ENCODE measurements around the gene NDRG2.
"Not testable (repeated sequence)": the region's sequence is repeated elsewhere in the genome, so short reads cannot be mapped to it uniquely, and the experiment has no call there.

NDRG2 gene

GRCh38 chr14:21055432-21056117 lies 30.7 kb upstream of the NDRG2 start:
- DNase-seq = no peak

DNA sequence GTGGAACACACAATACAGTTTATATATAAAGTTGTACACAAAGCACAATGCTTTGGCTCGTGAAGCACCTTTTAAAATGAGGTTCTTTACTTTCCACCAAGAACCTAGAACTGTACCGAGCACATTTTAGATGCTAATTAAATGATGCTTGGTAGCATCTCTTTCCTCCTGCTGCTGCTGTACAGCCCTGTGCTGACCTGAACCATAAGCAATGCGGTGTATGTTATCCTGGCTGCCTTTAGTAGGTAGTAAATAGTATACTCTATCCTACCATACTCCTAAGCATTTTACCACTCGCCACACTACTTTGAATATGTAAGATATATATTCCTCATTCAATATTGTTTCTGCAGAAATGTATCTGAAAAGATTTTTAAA lies 29.9 kb upstream of the NDRG2 start:
- DNase-seq = no peak

DNA sequence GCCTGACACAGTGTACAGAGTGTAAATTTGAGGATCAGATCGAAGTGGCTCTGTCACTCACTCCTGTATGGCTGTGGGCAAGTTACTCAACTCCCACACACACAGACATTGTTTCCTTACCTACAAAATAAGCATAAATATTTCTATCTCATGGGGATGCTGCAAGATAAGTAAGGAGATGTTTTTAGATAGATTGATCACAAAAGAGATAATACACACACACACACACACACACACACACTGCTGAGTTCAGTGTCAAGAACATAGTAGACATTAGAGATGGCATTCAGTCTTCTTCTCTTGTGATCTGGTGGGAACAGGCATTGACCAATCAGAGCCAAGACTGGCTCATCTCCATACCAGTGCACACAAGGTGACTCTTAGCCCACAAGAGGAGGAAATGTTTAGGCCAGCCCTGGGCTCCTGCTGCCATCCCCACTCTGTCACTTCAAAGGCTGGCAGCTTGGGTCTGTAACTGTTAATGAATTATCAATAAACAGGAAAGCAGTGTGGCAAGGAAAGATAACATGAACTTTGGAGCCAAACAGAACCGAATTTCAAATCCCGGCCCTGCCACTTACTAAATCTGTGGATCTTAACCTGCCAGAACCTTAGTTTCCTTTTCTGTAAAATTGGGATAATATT lies 29.4 kb upstream of the NDRG2 start:
- DNase-seq = no peak

DNA sequence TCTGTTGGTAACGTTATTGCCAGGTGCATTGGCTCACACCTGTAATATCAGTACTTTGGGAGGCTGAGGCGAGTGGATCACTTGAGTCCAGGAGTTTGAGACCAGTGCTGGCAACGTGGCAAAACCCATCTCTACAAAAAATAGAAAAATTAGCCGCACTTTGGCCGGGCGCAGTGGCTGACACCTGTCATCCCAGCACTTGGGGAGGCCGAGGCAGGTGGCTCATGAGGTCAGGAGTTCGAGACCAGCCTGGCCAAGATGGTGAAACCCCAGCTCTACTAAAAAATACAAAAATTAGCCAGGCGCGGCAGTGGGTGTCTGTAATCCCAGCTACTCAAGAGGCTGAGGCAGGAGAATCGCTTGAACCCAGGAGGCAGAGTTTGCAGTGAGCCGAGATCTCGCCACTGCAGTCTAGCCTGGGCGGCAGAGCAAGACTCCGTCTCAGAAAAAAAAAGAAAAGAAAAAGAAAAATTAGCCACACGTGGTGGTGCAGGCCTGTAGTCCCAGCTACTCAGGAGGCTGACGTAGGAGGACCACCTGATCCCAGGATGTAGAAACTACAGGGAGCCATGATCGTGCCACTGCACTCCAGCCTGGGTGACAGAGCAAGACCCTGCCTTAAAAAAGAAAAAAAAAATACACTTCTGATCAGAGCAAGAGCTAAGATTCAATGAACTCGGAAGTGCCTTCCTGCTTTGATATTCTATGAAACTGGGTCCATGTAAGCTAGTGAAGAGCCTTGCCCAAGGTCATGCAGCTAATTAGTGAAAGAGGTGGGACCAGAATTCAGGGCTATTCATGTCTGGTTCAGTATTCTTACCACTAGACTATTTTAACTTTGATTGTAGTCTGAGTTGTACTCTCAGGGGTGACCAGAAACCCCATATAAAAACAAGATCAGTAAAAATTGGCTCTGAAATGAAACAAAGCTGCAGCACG lies 28.6 kb upstream of the NDRG2 start:
- no peak for DNase-seq

DNA sequence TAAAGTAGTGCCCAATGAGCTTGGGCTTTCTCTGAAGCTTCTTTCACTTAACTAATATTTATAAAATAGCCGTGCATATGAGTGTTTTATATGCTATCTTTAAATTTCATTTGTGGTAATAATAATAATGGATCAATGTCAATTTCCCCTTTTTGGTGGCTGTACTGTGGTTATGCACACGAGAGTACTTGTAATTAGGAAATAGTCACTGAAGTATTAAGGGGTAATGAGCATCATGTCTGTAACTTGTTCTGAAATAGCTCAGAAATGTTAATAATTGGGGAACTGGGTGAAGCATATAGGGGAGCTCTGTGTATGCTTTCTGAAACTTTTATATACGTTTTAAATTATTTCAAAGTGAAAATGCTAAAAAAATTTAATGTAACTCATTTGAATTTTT lies 25.7 kb upstream of the NDRG2 start:
- no peak for DNase-seq

- no peak for DNase-seq
These were observed 24.4 kb upstream of the NDRG2 start for GRCh38 chr14:21049271-21049673.

DNA sequence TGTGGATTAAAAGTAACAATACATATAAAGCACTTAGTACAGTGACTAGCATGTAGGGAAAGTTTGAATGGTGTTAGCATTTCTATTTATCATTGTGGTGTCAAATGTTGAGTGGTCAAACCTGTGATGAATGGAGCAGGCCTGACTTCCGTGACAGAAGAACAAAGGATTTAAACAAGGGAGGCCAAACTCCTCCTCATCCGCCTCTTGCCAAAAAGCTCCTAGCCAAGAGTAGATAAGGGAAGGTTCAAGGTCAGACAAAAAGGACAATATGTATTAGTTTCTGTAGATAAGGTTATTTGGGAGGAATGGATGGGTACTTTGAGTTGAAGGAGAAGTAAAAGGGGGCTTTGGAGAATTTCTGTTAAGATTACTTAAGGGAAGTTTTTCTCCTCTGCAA lies 23.8 kb upstream of the NDRG2 start:
- DNase-seq = no peak

GRCh38 chr14:21047378-21047781 lies 22.5 kb upstream of the NDRG2 start:
- DNase-seq = no peak

DNA sequence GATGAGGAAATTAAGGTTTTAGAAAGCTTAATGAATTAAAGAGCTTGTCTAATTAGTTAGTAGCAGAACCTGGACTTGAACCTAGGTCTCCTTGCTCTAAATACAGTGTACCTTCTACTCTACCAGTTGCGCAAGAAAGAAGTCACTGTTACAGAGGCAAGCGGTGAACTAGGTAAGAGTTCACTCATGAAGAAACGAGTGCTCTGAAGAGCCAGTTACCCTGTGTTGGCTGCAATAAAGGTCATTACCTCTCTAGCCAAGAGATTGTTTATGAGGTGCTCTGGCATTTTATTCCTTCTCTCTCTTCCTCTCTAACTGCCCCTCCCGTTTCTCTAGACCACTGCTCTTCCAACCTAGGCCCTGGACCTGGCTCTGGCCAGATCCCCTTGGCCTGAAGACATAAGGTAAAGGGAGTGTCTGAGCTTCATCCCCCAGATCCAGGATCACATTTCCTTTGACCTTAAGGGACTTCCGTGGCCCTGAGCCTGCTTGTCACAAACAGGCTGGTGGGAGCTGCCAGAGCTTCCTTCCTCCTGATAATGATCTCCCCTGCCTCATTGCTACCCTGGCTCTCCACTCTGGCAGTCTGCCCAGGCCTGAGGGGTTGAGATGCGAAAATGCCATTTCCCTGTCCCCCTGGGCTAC lies 19.2 kb upstream of the NDRG2 start:
- peak; percentile 28 for DNase-seq

DNA sequence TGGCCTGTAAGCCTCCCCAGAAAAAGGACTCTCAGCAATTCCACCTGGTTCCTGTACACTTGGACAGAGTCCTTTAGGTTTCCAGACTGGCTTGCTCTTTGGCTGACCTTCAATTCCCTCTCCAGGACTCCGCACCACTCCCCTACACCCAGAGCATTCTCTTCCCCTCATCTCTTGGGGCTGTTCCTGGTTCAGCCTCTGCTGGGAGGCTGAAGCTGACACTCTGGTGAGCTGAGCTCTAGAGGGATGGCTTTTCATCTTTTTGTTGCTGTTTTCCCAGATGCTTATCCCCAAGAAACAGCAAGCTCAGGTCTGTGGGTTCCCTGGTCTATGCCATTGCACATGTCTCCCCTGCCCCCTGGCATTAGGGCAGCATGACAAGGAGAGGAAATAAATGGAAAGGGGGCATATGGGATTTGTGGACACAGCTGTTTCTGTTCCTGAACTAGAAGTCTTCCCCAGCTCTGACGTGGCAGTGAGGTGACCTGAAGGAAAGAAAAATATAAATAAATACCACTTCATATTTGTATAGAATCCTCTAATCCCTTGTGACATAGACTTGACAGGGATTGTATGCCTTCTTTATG lies 18.6 kb upstream of the NDRG2 start:
- no peak for DNase-seq

DNA sequence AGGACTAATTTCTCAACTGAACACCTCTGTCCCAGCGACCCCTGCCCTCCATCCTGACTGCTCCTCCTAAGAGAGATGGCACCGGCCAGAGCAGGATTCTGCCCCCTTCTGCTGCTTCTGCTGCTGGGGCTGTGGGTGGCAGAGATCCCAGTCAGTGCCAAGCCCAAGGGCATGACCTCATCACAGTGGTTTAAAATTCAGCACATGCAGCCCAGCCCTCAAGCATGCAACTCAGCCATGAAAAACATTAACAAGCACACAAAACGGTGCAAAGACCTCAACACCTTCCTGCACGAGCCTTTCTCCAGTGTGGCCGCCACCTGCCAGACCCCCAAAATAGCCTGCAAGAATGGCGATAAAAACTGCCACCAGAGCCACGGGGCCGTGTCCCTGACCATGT lies 18.1 kb upstream of the NDRG2 start:
- no peak for DNase-seq

- no peak for DNase-seq
These were observed 17.0 kb upstream of the NDRG2 start, which contains the start of gene RNASE7 for GRCh38 chr14:21041676-21042433. Gene RNASE7 (plus strand): TSS chr14:21042362. CDS start chr14:21042993, 631 bp downstream.

GRCh38 chr14:21040941-21041340 lies 16.1 kb upstream of the NDRG2 start:
- DNase-seq = not testable (repeated sequence)

- no peak for DNase-seq
These were observed 15.6 kb upstream of the NDRG2 start for GRCh38 chr14:21040370-21040925.

DNA sequence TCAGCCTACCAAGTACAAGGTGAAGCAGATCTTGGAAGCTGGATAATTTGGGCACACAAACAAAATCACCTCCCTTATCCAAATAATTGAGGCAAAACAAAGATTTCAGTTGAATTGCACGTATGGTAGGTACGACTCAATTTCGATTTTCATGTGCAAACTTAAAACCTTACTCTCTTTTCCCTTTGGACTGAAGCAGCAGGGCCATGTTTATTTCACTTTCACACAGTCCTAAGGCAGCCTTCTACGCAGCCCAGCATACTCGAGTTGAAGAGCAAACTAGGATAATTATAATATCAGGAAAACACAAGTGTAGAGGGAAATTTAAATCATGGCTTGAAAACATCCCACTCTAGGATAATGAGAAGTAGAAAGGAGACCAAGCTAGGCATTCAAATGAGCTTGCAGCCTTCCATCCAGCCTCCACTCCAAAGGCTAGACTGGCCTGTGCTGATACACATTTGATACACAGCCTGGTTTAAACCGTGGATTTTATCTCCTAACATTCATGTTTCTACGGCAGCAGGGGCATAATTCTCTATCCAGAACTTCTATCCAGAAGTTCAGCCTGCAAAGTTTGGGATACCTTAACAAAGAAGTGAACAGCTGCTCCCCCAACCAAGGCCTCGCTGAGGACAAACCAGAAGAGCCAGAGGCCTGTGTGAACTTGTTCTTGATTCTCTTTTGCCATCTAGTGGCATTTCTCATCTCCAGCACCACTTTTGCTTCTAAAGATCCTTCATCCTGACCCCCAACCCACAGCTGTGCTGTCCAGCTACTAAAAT lies 14.9 kb upstream of the NDRG2 start:
- peak; percentile 29 for DNase-seq

DNA sequence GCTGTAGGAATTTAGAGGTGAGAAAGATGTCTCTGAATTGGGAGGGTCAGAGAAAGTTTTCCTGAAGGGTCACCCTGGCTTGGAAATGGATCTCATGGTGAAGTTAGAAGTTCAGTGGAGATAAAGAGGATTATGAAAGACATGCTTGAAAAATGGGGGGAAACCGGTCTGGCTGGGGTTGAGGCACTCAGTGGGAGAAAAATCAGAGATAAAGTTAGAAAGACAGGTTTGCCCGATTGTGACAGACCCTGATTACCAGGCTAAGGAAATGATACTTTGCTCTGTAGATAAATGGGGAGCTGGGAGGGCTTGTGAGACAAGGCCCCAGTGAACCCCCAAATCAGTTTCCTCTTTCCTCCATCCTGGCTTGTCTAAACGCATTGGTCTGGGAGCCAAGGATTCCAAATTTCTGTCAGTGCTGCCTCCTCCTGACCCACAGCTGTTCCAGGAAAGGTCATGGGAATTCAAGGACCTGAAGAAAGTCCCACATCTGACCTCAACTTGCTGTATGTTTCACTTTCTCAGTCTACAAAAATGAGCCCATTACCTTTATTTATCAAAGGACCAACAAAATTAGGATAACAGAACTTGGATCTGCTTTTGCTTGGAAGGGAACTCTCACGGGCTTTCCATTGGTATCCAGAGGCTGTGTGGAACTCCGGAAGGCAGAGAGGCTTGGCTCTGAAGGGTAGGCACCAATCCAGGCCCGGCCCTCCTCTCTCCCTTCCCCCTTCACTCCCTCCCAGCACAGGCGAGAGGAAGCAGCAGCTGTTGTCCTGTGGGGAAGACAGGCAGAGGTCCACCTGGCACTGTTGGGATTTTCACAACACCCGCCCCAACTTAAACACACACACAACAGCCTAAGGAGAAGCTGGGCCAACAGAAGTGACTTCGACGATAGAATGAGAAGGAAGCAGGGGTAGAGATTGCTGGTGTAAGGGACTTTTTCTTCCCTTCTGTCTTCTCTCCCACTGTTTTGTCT lies 13.9 kb upstream of the NDRG2 start:
- no peak for DNase-seq

- no peak for DNase-seq
These were observed 12.3 kb upstream of the NDRG2 start for GRCh38 chr14:21037156-21037555.

DNA sequence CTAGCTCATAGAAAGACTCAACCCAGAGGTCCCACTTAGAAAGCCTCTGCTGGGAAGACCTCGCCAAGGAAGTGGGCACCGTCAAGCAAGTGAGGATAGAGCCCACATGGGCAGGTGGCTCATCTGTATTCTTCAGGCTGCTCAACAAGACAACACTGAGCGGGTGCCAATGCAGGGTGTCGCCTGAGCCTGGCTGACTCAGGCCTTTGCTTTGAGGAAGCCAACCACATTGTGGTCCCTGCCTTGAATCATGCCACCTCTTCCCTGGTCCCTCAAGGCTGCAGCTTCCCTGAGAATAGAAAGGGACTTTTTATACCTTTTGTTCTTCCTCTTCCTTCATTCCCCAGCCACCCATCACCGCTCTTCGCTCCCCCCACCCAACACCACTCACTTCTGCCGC lies 11.9 kb upstream of the NDRG2 start:
- no peak for DNase-seq

DNA sequence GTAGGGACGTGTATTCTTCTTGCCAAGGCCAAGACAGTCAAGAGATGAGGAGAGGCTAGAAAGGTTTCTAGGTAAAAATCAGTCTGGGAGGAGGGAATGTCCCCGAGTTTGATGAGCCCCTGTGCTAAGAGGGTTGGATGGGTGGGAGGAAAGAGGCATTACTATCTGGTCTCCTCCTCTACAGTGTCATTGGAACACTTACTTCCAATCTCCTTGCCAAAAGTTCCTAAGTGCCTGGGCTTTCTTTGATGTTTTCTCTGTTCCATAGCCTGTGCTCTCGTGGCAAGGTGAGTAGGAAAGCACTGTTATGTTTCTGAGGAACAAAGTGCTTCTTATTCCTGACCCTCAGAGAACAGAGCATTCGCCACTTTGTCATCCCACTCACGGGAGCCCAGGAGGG lies 9.8 kb upstream of the NDRG2 start, which contains the start of gene RNASE13:
Gene RNASE13, minus strand, starts transcription at position 101 of the 400 bp plus-strand sequence. CDS start 519 bp downstream, outside the sequence.
- DNase-seq = no peak

All from NCI-H1105 treated with DMSO at 0.1 percent for 48 hours (cell line).